K562 (cell line): ENCODE data around the gene SPTAN1. TPM values are rescaled to one million over a fixed set of nuclear protein-coding genes. Genes with fewer than 3 reads are reported as not detected.

Source experiments
- ATAC-seq: fragments of 200-7000 bp; cut with Tn5 transposase; 3 replicates; pipeline ENCODE4 v1.9.1; 2020; ENCODE audit warnings: moderate library complexity
- BruUV-seq: library from RNA; stranded (reverse); fragments of 400-500 nt; replicated peaks from 2 replicates; lab custom pipeline; 2021; lab: Mats Ljungman, UMichigan
- CTCF ChIA-PET: fragments of 300-600 bp; formaldehyde crosslinking; extraction: SDS; loops from one replicate; lab custom pipeline; 2021; ENCODE audit warnings: low intra/inter-chr PET ratio; lab: Yijun Ruan, JAX
- POLR2A ChIA-PET: fragments of 300-600, 350-650 bp; sonication (Branson Sonifier 250); formaldehyde crosslinking; extraction: SDS; loops from one replicate; lab custom pipeline; 2021; ENCODE audit warnings: antibody characterized with exemption, inconsistent platforms; lab: Yijun Ruan, JAX
- DNase-seq, 4 experiments: peaks; one replicate each; pipeline versions ENCODE4 v3.0.0 to v3.0.0-alpha.2; 2011 to 2018; ENCODE audit warnings: low spot score in 3 of 4, mixed read lengths in 3 of 4; ENCODE audit errors: extremely low read depth in 1 of 4
- FAIRE-seq: peaks from 2 replicates; lab custom pipeline; 2011; peaks lifted over from hg19 to GRCh38; lab: Jason Lieb, UNC
- H2AFZ ChIP-seq: 2 replicates; pipeline ENCODE4 v1.6.0; 2011; ENCODE audit warnings: low read depth, low read length, control low read depth, inconsistent platforms
- H3K27ac ChIP-seq: fragments of 200-600 bp; 3 replicates; pipeline ENCODE4 v1.8.0; 2011; ENCODE audit warnings: low read depth, mild to moderate bottlenecking, control low read depth, inconsistent platforms, low read length, moderate library complexity, mixed read lengths; ENCODE audit errors: extremely low read depth
- H3K27me3 ChIP-seq, 2 experiments: fragments of 300-600 bp in 1 of 2; 2 replicates in 1 of 2; 3 replicates in 1 of 2; pipeline versions ENCODE4 v1.6.0 to v1.8.0; 2011; ENCODE audit warnings: inconsistent platforms in 2 of 2, low read length in 2 of 2, mild to moderate bottlenecking in 1 of 2, mixed read lengths in 1 of 2, moderate library complexity in 1 of 2; ENCODE audit not compliant: control insufficient read depth in 2 of 2, insufficient read depth in 2 of 2
- H3K36me3 ChIP-seq: fragments of 300-600 bp; 3 replicates; pipeline ENCODE4 v1.8.0; 2011; ENCODE audit warnings: mild to moderate bottlenecking, low read length, inconsistent platforms; ENCODE audit not compliant: control insufficient read depth, insufficient read depth
- H3K4me1 ChIP-seq, 2 experiments: fragments of 200-600 bp in 1 of 2; replicated peaks in 1 of 2; 2 replicates in 1 of 2; 3 replicates in 1 of 2; pipeline versions ENCODE4 v1.5.1 to v1.8.0; 2011; ENCODE audit warnings: inconsistent platforms in 2 of 2, low read length in 2 of 2, mild to moderate bottlenecking in 1 of 2, mixed read lengths in 1 of 2, moderate library complexity in 1 of 2; ENCODE audit not compliant: control insufficient read depth in 2 of 2, insufficient read depth in 2 of 2
- H3K4me2 ChIP-seq: 2 replicates; pipeline ENCODE4 v1.6.1; 2011; ENCODE audit warnings: low read length, control low read depth, inconsistent platforms, mixed read lengths; ENCODE audit not compliant: insufficient read depth
- H3K4me3 ChIP-seq: fragments of 200-600 bp; sonication (generic), shearing (Covaris generic); 2 replicates; pipeline ENCODE4 v1.5.1; 2016; ENCODE audit warnings: control low read depth, inconsistent platforms
- H3K79me2 ChIP-seq: fragments of 200-600 bp; 3 replicates; pipeline ENCODE4 v1.8.0; 2011; ENCODE audit warnings: low read length, inconsistent platforms; ENCODE audit not compliant: control insufficient read depth, insufficient read depth
- H3K9ac ChIP-seq, 2 experiments: 2 replicates each; pipeline versions ENCODE4 v1.6.0 to v1.6.1; 2011; ENCODE audit warnings: low read depth in 2 of 2, low read length in 2 of 2, control low read depth in 1 of 2, inconsistent platforms in 1 of 2, mild to moderate bottlenecking in 1 of 2, mixed read lengths in 1 of 2; ENCODE audit not compliant: insufficient read depth in 1 of 2
- H3K9me1 ChIP-seq: one replicate; pipeline ENCODE4 v1.6.0; 2011; ENCODE audit warnings: inconsistent platforms, mild to moderate bottlenecking, low read length, moderate library complexity; ENCODE audit not compliant: control insufficient read depth, insufficient read depth
- H3K9me3 ChIP-seq: replicated peaks from 2 replicates; pipeline ENCODE4 v1.5.1; 2011; ENCODE audit warnings: low read depth, low read length, inconsistent platforms; ENCODE audit not compliant: control insufficient read depth, insufficient read depth
- H4K20me1 ChIP-seq: replicated peaks from 2 replicates; pipeline ENCODE4 v1.6.1; 2011; ENCODE audit warnings: low read length, inconsistent platforms, mixed read lengths; ENCODE audit not compliant: control insufficient read depth, insufficient read depth
- BCOR ChIP-seq: fragments of 450-650 bp; IDR thresholded peaks from 2 replicates; pipeline ENCODE4 v1.6.1; 2016
- CLOCK ChIP-seq: fragments of 250-450 bp; sonication (Bioruptor Pico); IDR thresholded peaks from 2 replicates; pipeline ENCODE4 v1.4.0; 2020; ENCODE audit warnings: mild to moderate bottlenecking, moderate library complexity, borderline replicate concordance
- EGR1 ChIP-seq: fragments of 450-650 bp; conservative IDR thresholded peaks from 2 replicates; pipeline ENCODE4 v1.6.1; 2017; ENCODE audit warnings: mild to moderate bottlenecking
- GABPA ChIP-seq: fragments of 200-800 bp; sonication (Bioruptor generic); conservative IDR thresholded peaks from 2 replicates; pipeline ENCODE4 v1.6.1; 2016; ENCODE audit warnings: low read depth, missing genetic modification characterization, missing compliant biosample characterization
- ID3 ChIP-seq, 2 experiments: fragments of 250-450 bp in 1 of 2; fragments of 450-650 bp in 1 of 2; sonication (Bioruptor Pico) in 1 of 2; IDR thresholded peaks; 2 replicates each; pipeline versions ENCODE4 v1.6.1 to v1.8.0; 2016 to 2021; ENCODE audit warnings: mild to moderate bottlenecking in 2 of 2, moderate library complexity in 2 of 2, missing compliant biosample characterization in 1 of 2, missing genetic modification characterization in 1 of 2
- POLR2G ChIP-seq: fragments of 200-400 bp; formaldehyde crosslinking; IDR thresholded peaks from 2 replicates; pipeline ENCODE4 v1.6.1; 2017; ENCODE audit warnings: low read depth, mild to moderate bottlenecking, antibody characterized with exemption, low read length, moderate library complexity
- ZNF740 ChIP-seq, 3 experiments: fragments of 200-800 bp in 1 of 3; sonication (Bioruptor generic) in 1 of 3; sonication (generic) in 1 of 3; formaldehyde crosslinking in 1 of 3; IDR thresholded peaks; 2 replicates each; pipeline versions ENCODE4 v1.6.1 to v1.8.0; 2016 to 2022; ENCODE audit warnings: mild to moderate bottlenecking in 2 of 3, missing compliant biosample characterization in 2 of 3, missing genetic modification characterization in 2 of 3, missing genetic modification reagents in 1 of 3
- WGBS: fragments of 100-300 bp; shearing (Covaris generic); methylation state at CpG from one replicate; pipeline ENCODE4 v1.1.6; 2016; ENCODE audit warnings: low coverage, mixed read lengths; ENCODE audit not compliant: insufficient coverage; ENCODE audit errors: missing lambda C conversion rate; 5-methylcytosine and 5-hydroxymethylcytosine counted together
- in situ Hi-C: fragments of 300-500 bp; cut with MboI; formaldehyde crosslinking; loops from 4 replicates; pipeline ENCODE4 v1.15.0; 2018; ENCODE audit warnings: inconsistent platforms, mixed read lengths
- intact Hi-C: fragments of 100-400 bp; cut with micrococcal nuclease; formaldehyde crosslinking; loops from 2 replicates; pipeline ENCODE4 v1.14.2; 2022
- polyA plus RNA-seq, 8 experiments: library from polyadenylated mRNA; depleted of rRNA in 4 of 8; stranded (reverse) in 5 of 8; unstranded in 3 of 8; fragments of >200 nt; fragmentation: Nextera tagmentation in 2 of 8; fragmentation: Illumina TruSeq in 1 of 8; extraction: Ambion mirVana in 2 of 8; extraction: Trizol in 1 of 8; gene quantifications; 2 replicates each; pipeline versions ENCODE4 v1.2.1 to v1.2.3, GENCODE V29; 2011 to 2014; ENCODE audit warnings: inconsistent platforms in 1 of 8, missing spikeins in 1 of 8
- total RNA-seq, 7 experiments: library from RNA; depleted of rRNA in 6 of 7; stranded (reverse); fragments of >200 nt in 6 of 7; fragmentation: Illumina TruSeq in 2 of 7; extraction: Trizol in 2 of 7; gene quantifications; 2 replicates each; pipeline versions ENCODE4 v1.2.1 to v1.2.3, GENCODE V29; 2011 to 2021; ENCODE audit warnings: low replicate concordance in 1 of 7

Gene SPTAN1
- total and polyA plus RNA-seq, 9 of the 15 experiments (the other 6 are each of a cell fraction or from before 2014, with no cell fraction given) = 1.5 to 13.5 (median 6.8) TPM

GRCh38 chr9:128552744-128553440 is 505 bp downstream of the SPTAN1 start (continued):
- TF ChIP-seq ID3 (CRISPR knock-in tag; IDR thresholded peaks at IDR 0.05) (no peak), ID3 (tag; IDR thresholded peaks at IDR 0.05) (0 out of 2 replicates have a peak, but pooled peaks have one; percentile 10), EGR1 (peak; percentile 75), CLOCK (no peak), POLR2G (peak; percentile 45), GABPA (tag) (peak; percentile 34; the same call in 1 of the 2 replicates)

GRCh38 chr9:128553728-128554127 is 1.3 kb downstream of the SPTAN1 start:
- no peak overlapping the region for H3K9ac ChIP-seq
- H3K27ac ChIP-seq = no peak overlapping the region

More at GRCh38 chr9:128553728-128554127, 1.3 kb downstream of the SPTAN1 start:
- Histone ChIP-seq H3K79me2 (no peaks in the 10 kb centered on the region), H3K27me3 (peaks cover 4 to 9% of the 10 kb centered on the region in 2 experiments; a peak in 2 of 5 replicates), H3K4me2 (no peak overlapping the region), H3K9me3 (no peaks in the 10 kb centered on the region), H3K4me3 (no peak overlapping the region), H3K4me1 (peaks cover 22 to 23% of the 10 kb centered on the region in 2 experiments), H4K20me1 (peaks cover 9% of the 10 kb centered on the region), H2AFZ (no peak overlapping the region), H3K36me3 (no peaks in the 10 kb centered on the region), H3K9me1 (no peaks in the 10 kb centered on the region)
- FAIRE-seq (no peak), DNase-seq (no peak), ATAC-seq (no peak)
- BruUV-seq = no TSS peak
- intact Hi-C loops = loop anchor here (5.0 to 10.0 kb wide), 3 partner anchors 51 to 189 kb away; partner anchors contain the start of gene GLE1
- WGBS = 43% methylated on average over 6 of the region's 6 CpGs
- ChIA-PET CTCF (no interaction called here), POLR2A (interaction anchor here (1.0 to 3.2 kb wide), 3 partner anchors 8 to 57 kb away, joined by 5 to 14 read pairs (median 6); no protein-coding TSS in a partner anchor)
- TF ChIP-seq BCOR (no peak), ZNF740 (CRISPR knock-in tag; IDR thresholded peaks at IDR 0.05) (no peak), ZNF740 (tag; IDR thresholded peaks at IDR 0.05) (0 out of 4 replicates have a peak, but pooled peaks of 1 of the 2 experiments have one; percentile 30)
- in situ Hi-C loops = no loop called here
